ENCODE data around the gene STK16. TPM values are rescaled to one million over a fixed set of nuclear protein-coding genes. Genes with fewer than 3 reads are reported as not detected.
"Not testable (repeated sequence)": the region's sequence is repeated elsewhere in the genome, so short reads cannot be mapped to it uniquely, and the experiment has no call there.

Gene STK16
- total and polyA plus RNA-seq, 2 of the 13 experiments (the other 11 are each of a cell fraction or from before 2014, with no cell fraction given): 28.0 to 50.9 TPM

DNA sequence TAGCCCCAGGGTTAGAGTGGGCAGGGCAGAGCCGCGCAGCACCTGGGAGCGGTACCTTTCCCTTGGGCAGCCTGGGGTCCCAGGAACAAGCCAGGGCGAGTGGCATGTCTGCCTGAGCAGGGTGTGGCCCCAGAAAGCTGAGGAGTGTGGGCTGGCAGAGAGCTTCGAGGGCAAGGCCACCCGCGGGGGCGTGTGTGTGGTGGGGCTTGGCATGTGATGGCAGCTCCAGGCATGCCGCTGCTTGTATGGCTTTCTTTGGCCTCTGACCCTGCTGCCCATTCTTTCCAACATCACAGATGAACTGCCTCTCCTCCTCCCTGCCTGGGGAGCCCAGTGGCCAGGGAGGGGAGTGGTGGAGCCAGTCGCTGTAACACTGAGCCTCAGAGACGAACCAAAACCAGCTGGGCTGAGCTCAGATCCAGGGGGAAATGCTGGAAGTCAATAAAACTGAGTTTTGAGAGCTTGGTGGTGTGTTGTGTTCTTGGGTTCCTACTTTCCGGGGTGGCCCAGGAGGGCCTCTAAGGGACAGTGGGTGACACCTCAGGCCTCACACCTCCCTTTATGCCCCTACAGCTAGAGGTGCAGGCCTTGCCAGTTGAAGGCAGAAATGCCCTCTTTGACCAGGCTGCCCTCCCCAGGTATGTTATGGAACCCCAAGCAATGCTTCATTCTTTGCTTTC, 41.3 kb downstream of the STK16 start (continued):
- no peak for TF ChIP-seq CBX5 (CRISPR knock-in tag; IDR thresholded peaks at IDR 0.05; ENCODE audit: borderline replicate concordance)

DNA sequence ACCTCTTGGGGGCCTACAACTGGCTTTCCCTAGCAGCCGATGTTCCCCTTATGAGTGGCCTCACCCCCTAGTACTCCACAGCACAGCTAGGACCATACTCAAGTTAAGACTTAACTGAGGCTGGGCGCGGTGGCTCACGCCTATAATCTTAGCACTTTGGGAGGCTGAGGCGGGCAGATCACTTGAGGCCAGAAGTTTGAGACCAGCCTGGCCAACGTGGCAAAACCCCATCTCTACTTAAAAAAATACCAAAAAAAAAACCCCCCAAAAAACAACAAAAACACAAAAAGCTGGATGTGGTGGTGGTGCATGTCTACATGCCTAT, 41.8 kb downstream of the STK16 start:
- POLR2A ChIA-PET: interaction anchor here (0.9 to 3.0 kb wide), 9 partner anchors 8 to 195 kb away, joined by 3 to 14 read pairs (median 5); partner anchors contain the start of genes CNPPD1, DNAJB2, GLB1L and STK16
- peaks cover 0 to 20% of the 10 kb centered on the region in 2 experiments; a peak in 4 of 5 replicates for H3K27me3 ChIP-seq (ENCODE audit: control insufficient read depth in 1 of 2, insufficient read depth in 2 of 2, low read length in 2 of 2)
- CTCF ChIA-PET (ENCODE audit: low intra/inter-chr PET ratio, low total read pairs); FAIRE-seq; H3K9ac ChIP-seq (ENCODE audit: insufficient read depth, low read depth, low read length); H3K36me3 ChIP-seq (replicated peaks in 1 of 2; ENCODE audit: control insufficient read depth in 1 of 2, insufficient read depth in 2 of 2, low read length in 2 of 2); H3K79me2 ChIP-seq (ENCODE audit: insufficient read depth, low read length); H3K4me2 ChIP-seq (ENCODE audit: low read depth, low read length); in situ Hi-C loops (cut with HindIII; ENCODE audit: extremely low pct_ligation_motif_present, low pct_unique_long_range_greater_than_20kb); H4K20me1 ChIP-seq (ENCODE audit: insufficient read depth, low read length); BruUV-seq (replicated peaks); intact Hi-C loops (cut with micrococcal nuclease; ENCODE audit: unreplicated experiment); H2AFZ ChIP-seq (ENCODE audit: low read length); DNase-seq (ENCODE audit: low spot score); H3K4me3 ChIP-seq (replicated peaks in 1 of 3; ENCODE audit: insufficient read depth in 1 of 3, low read depth in 2 of 3, low read length in 3 of 3); H3K27ac ChIP-seq (ENCODE audit: extremely low read length, insufficient read depth, low read length); H3K9me3 ChIP-seq (ENCODE audit: low read length); ATAC-seq: not testable (repeated sequence)
- 84% methylated on average over 6 of the region's 6 CpGs for WGBS (ENCODE audit: low lambda C conversion rate)
- H3K4me1 ChIP-seq (ENCODE audit: insufficient read depth, low read length): peaks cover 11% of the 10 kb centered on the region; the same call in 1 of the 2 replicates

DNA sequence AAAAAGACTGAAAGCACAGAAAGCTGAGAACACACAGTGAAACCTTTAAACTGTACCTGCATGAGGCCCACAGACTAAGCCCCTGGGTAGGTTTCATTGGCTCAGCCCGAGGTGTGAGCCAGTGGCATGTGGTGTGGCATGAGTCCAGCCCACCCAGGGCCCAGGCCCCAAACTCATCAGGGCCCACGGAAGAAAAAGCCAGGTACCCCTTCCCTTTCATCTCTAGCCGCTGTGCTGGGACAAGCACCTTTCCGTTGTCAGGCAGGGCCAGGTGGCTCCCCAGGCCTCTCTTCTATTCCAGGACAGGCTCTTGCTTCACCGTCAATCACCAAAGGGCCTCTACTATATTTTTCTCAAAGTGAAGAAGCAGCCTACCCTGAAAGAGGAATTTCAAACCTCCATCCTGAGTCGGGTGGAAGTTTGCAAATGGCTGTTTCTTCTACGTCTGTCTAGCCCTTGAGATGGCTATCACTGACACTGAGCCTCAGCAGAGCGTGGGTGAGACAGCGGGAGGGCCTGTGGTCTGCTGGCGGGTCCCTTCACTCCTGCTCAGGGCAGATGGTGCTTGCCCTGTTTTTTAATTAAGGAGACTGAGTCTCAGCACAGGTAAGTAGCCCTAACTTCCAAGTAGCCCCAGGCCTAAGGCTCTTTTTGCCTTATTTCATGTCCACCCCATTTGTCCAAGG, 42.4 kb downstream of the STK16 start:
- intact Hi-C loops (cut with micrococcal nuclease; ENCODE audit: unreplicated experiment) (no loop called here), in situ Hi-C loops (cut with HindIII; ENCODE audit: extremely low pct_ligation_motif_present, low pct_unique_long_range_greater_than_20kb) (no loop called here)
- Histone ChIP-seq H3K36me3 (replicated peaks in 1 of 2; ENCODE audit: control insufficient read depth in 1 of 2, insufficient read depth in 2 of 2, low read length in 2 of 2) (peaks cover 2 to 8% of the 10 kb centered on the region in 2 experiments; a peak in 4 of 5 replicates), H3K9me3 (ENCODE audit: low read length) (no peaks in the 10 kb centered on the region), H2AFZ (ENCODE audit: low read length) (no peak overlapping the region), H3K4me2 (ENCODE audit: low read depth, low read length) (no peak overlapping the region), H3K4me1 (ENCODE audit: insufficient read depth, low read length) (peaks cover 11% of the 10 kb centered on the region; the same call in 1 of the 2 replicates), H3K79me2 (ENCODE audit: insufficient read depth, low read length) (no peaks in the 10 kb centered on the region), H3K4me3 (replicated peaks in 1 of 3; ENCODE audit: insufficient read depth in 1 of 3, low read depth in 2 of 3, low read length in 3 of 3) (no peak overlapping the region), H4K20me1 (ENCODE audit: insufficient read depth, low read length) (no peaks in the 10 kb centered on the region), H3K27me3 (ENCODE audit: control insufficient read depth in 1 of 2, insufficient read depth in 2 of 2, low read length in 2 of 2) (peaks cover 0 to 26% of the 10 kb centered on the region in 2 experiments; a peak in 4 of 5 replicates), H3K9ac (ENCODE audit: insufficient read depth, low read depth, low read length) (no peak overlapping the region), H3K27ac (ENCODE audit: extremely low read length, insufficient read depth, low read length) (no peak overlapping the region)
- POLR2A ChIA-PET: interaction anchor here (0.6 to 3.0 kb wide), 5 partner anchors 9 to 175 kb away, joined by 3 to 14 read pairs (median 4); partner anchors contain the start of gene DNAJB2
- CTCF ChIA-PET (ENCODE audit: low intra/inter-chr PET ratio, low total read pairs): no interaction called here
- BruUV-seq (replicated peaks): no TSS peak
- peak; percentile 11 for ATAC-seq
- 57% methylated on average over 9 of the region's 10 CpGs for WGBS (ENCODE audit: low lambda C conversion rate)
- FAIRE-seq: no peak
- no peak for DNase-seq (ENCODE audit: low spot score)
- TF ChIP-seq ZNF605 (CRISPR knock-in tag; IDR thresholded peaks at IDR 0.05): no peak
- TF ChIP-seq RNF219 (CRISPR knock-in tag; IDR thresholded peaks at IDR 0.05): no peak
- TF ChIP-seq GABPA (IDR thresholded peaks at IDR 0.05; ENCODE audit: low read depth, low read length): no peak
- no peak for TF ChIP-seq GABPA (CRISPR knock-in tag; IDR thresholded peaks at IDR 0.05; ENCODE audit: low read depth)
- no peak for TF ChIP-seq BRCA1 (CRISPR knock-in tag; IDR thresholded peaks at IDR 0.05)
- TF ChIP-seq NKX3-1 (CRISPR knock-in tag; IDR thresholded peaks at IDR 0.05): no peak
- TF ChIP-seq, protein P1, sequence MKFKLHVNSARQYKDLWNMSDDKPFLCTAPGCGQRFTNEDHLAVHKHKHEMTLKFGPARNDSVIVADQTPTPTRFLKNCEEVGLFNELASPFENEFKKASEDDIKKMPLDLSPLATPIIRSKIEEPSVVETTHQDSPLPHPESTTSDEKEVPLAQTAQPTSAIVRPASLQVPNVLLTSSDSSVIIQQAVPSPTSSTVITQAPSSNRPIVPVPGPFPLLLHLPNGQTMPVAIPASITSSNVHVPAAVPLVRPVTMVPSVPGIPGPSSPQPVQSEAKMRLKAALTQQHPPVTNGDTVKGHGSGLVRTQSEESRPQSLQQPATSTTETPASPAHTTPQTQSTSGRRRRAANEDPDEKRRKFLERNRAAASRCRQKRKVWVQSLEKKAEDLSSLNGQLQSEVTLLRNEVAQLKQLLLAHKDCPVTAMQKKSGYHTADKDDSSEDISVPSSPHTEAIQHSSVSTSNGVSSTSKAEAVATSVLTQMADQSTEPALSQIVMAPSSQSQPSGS (CRISPR knock-in tag; IDR thresholded peaks at IDR 0.05): no peak
- no peak for TF ChIP-seq SAP130 (CRISPR knock-in tag; IDR thresholded peaks at IDR 0.05; ENCODE audit: low read depth)
- TF ChIP-seq ATF1 (CRISPR knock-in tag; IDR thresholded peaks at IDR 0.05): no peak
- no peak for TF ChIP-seq ZNF383 (CRISPR knock-in tag; IDR thresholded peaks at IDR 0.05; ENCODE audit: borderline replicate concordance)
- TF ChIP-seq ZSCAN9 (CRISPR knock-in tag; IDR thresholded peaks at IDR 0.05; ENCODE audit: borderline replicate concordance): no peak
- TF ChIP-seq KMT2A (CRISPR knock-in tag; IDR thresholded peaks at IDR 0.05): no peak
